PFSK-1 (cell line): ENCODE measurements around the gene CCDC158.

ENCODE experiments used
- FOXP2 ChIP-seq: optimal IDR thresholded peaks from 2 replicates; pipeline ENCODE3; 2011; ENCODE audit warnings: borderline replicate concordance, control low read depth, inconsistent platforms; ENCODE audit not compliant: insufficient read depth; ENCODE audit errors: extremely low read length, extremely low read depth
- POLR2AphosphoS5 ChIP-seq: IDR thresholded peaks from 2 replicates; pipeline ENCODE4 v1.6.1; 2012; ENCODE audit warnings: low read depth, mild to moderate bottlenecking, control low read depth, low read length, moderate library complexity
- SIN3A ChIP-seq: IDR thresholded peaks from 2 replicates; pipeline ENCODE4 v1.6.1; 2012; ENCODE audit warnings: mild to moderate bottlenecking, low read length, moderate library complexity, borderline replicate concordance; ENCODE audit not compliant: insufficient read depth
- TAF1 ChIP-seq: IDR thresholded peaks from 2 replicates; pipeline ENCODE4 v1.6.1; 2012; ENCODE audit warnings: low read length, control low read depth, borderline replicate concordance; ENCODE audit not compliant: insufficient read depth
- TF ChIP-seq, protein P1 (sequence below), 2 experiments: IDR thresholded peaks; 2 replicates each; pipeline versions ENCODE4 v1.6.1 to v1.8.0; 2011 to 2012; ENCODE audit warnings: low read depth in 2 of 2, low read length in 2 of 2, control low read depth in 1 of 2, inconsistent platforms in 1 of 2, mild to moderate bottlenecking in 1 of 2, moderate library complexity in 1 of 2; ENCODE audit not compliant: insufficient read depth in 1 of 2

The CCDC158 gene

DNA sequence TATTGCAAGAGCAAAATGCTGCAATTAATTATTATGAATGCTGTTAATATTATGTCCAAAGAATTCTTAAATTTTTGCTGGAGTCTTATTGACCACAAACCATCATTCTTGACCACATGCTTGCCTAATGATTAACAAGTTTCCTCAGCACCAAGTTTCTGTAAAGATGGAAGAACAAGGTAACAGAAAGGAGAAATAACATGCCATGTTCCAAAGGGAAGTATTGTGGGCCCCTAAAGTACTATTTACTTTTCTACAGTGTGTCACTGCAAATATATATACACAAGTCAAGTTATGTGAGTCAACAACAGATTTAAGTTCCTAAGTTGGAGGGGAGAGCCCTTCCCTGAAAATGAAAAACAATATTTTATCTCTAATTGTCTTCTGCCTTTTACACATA lies 148.9 kb downstream of the CCDC158 start:
- TF ChIP-seq POLR2AphosphoS5 (no peak), SIN3A (no peak), TAF1 (no peak)
- TF ChIP-seq, protein P1, sequence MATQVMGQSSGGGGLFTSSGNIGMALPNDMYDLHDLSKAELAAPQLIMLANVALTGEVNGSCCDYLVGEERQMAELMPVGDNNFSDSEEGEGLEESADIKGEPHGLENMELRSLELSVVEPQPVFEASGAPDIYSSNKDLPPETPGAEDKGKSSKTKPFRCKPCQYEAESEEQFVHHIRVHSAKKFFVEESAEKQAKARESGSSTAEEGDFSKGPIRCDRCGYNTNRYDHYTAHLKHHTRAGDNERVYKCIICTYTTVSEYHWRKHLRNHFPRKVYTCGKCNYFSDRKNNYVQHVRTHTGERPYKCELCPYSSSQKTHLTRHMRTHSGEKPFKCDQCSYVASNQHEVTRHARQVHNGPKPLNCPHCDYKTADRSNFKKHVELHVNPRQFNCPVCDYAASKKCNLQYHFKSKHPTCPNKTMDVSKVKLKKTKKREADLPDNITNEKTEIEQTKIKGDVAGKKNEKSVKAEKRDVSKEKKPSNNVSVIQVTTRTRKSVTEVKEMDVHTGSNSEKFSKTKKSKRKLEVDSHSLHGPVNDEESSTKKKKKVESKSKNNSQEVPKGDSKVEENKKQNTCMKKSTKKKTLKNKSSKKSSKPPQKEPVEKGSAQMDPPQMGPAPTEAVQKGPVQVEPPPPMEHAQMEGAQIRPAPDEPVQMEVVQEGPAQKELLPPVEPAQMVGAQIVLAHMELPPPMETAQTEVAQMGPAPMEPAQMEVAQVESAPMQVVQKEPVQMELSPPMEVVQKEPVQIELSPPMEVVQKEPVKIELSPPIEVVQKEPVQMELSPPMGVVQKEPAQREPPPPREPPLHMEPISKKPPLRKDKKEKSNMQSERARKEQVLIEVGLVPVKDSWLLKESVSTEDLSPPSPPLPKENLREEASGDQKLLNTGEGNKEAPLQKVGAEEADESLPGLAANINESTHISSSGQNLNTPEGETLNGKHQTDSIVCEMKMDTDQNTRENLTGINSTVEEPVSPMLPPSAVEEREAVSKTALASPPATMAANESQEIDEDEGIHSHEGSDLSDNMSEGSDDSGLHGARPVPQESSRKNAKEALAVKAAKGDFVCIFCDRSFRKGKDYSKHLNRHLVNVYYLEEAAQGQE (IDR thresholded peaks at IDR 0.05; ENCODE audit: insufficient read depth in 1 of 2, low read depth in 2 of 2, low read length in 2 of 2) = no peak

DNA sequence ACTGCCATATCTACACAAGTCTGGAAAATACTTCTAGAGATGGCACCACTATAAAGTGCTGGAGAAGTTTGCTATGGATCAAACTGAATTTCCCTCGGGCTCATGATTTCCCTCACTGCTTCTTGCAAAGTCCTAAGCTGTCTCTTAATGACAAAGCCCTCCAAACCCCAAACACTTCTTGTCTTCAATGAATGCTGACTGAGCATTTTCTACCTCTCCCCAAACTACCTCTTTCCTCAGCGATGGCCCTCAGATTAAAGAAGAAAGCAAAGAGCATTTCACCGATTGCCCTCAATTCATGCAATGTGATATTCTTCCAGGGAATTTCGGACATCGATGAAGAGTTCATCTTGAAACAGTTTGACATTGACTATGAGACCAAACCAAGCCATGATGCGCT lies 149.7 kb downstream of the CCDC158 start:
- TF ChIP-seq POLR2AphosphoS5 (no peak), SIN3A (no peak), TAF1 (no peak), FOXP2 (no peak)
- TF ChIP-seq, protein P1 (IDR thresholded peaks at IDR 0.05; ENCODE audit: insufficient read depth in 1 of 2, low read depth in 2 of 2, low read length in 2 of 2) = no peak

DNA sequence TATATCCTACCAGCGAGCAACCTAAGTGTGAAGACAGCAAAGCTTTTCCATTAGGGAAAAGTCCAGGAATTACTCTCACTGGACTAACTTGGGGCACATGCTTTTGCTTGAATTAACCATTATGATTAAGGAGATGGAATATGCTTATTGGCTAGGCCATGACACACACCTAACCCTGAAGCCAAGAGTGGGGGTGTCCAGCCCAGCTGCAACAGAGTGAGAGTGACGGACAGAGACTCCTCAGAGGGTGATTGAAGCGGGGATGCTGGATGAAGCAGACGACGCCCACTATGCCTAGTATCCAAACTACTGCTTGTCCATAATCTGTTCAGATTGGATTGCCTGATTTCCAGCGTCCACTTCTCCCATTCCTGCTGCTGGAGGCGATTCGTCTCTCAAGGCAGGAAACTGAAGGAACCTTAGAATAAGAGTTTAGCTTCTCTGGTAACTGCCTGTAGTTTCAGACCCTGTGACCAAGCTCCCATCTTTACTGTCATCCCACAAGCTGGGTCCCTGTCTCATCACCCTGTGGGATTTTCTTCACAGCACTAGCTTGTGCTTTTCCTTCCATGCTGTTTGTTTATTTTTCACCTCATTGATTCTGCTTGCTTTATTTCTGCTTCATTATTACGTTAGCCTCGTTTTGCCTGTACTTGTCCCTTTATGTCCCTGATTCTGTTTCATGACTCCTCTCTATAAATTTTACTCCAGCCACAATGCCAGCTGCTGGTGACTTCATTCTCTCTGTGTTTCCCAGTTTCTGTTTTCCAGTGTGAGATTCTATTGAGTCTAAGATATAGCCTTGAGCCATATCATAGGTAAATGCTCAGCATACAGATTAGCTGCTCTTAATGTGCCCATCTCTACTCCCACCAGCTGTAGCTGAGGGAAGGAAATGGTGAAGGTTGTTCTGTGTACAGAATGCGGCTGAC lies 150.4 kb downstream of the CCDC158 start:
- TF ChIP-seq TAF1 = no peak
- TF ChIP-seq, protein P1 (IDR thresholded peaks at IDR 0.05; ENCODE audit: insufficient read depth in 1 of 2, low read depth in 2 of 2, low read length in 2 of 2) = no peak
- TF ChIP-seq POLR2AphosphoS5 = no peak
- no peak for TF ChIP-seq SIN3A

DNA sequence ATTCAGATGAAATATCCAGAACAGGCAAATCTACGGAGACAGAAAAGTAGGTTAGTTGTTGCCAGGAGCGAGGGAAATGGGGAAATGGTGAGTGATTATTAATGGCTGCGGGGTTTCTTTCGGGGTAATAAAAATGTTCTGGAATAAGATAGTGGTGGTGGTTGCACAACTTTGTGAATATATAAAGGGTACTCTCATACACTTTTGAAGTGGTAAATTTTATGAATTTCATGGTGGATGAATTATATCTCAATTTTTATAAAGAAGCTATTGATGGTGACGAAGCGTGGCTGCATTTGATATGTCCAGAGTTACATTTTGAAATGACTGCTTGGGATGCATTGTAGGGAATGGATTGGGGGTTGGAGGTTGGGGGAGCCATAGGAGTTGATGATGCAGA lies 153.1 kb downstream of the CCDC158 start:
- TF ChIP-seq POLR2AphosphoS5 (no peak), TAF1 (no peak), FOXP2 (no peak), SIN3A (no peak)
- TF ChIP-seq, protein P1 (IDR thresholded peaks at IDR 0.05; ENCODE audit: insufficient read depth in 1 of 2, low read depth in 2 of 2, low read length in 2 of 2) = no peak
